SK-N-SH treated with all-trans-retinoic acid at 6 μM for 48 hours (cell line): ENCODE results near the gene PARD3B.

Experiments used
- ATAC-seq: fragments of 200-7000 bp; cut with Tn5 transposase; 3 replicates; pipeline ENCODE4 v1.9.1; 2020; ENCODE audit warnings: mild to moderate bottlenecking, moderate library complexity
- ARNTL ChIP-seq: fragments of 450-650 bp; formaldehyde crosslinking; IDR thresholded peaks from 2 replicates; pipeline ENCODE4 v1.5.0; 2020; ENCODE audit warnings: low read depth, mild to moderate bottlenecking, moderate library complexity, borderline replicate concordance
- BACH2 ChIP-seq: fragments of 250-450 bp; sonication (Bioruptor Pico); IDR thresholded peaks from 2 replicates; pipeline ENCODE4 v1.9.0; 2021; ENCODE audit warnings: mild to moderate bottlenecking, borderline replicate concordance
- CREB5 ChIP-seq: fragments of 250-450 bp; sonication (Bioruptor Pico); IDR thresholded peaks from 2 replicates; pipeline ENCODE4 v1.5.1; 2020; ENCODE audit warnings: low read depth, mild to moderate bottlenecking, moderate library complexity
- CSDC2 ChIP-seq: fragments of 250-450 bp; sonication (Bioruptor Pico); IDR thresholded peaks from 2 replicates; pipeline ENCODE4 v1.5.0; 2020; ENCODE audit warnings: mild to moderate bottlenecking, moderate library complexity
- CSRNP3 ChIP-seq: fragments of 250-450 bp; sonication (Bioruptor Pico); IDR thresholded peaks from 2 replicates; pipeline ENCODE4 v1.5.1; 2021; ENCODE audit warnings: mild to moderate bottlenecking, moderate library complexity
- ESRRG ChIP-seq: fragments of 250-450 bp; sonication (Bioruptor Pico); IDR thresholded peaks from 2 replicates; pipeline ENCODE4 v1.6.1; 2021; ENCODE audit warnings: mild to moderate bottlenecking
- GLIS3 ChIP-seq: fragments of 250-450 bp; sonication (Bioruptor Pico); IDR thresholded peaks from 2 replicates; pipeline ENCODE4 v1.5.0; 2020; ENCODE audit warnings: mild to moderate bottlenecking, moderate library complexity
- ISL1 ChIP-seq: fragments of 250-450 bp; sonication (Bioruptor Pico); IDR thresholded peaks from 2 replicates; pipeline ENCODE4 v2.1.2; 2022; ENCODE audit warnings: mild to moderate bottlenecking, moderate library complexity
- OSR1 ChIP-seq: fragments of 250-450 bp; sonication (Bioruptor Pico); IDR thresholded peaks from 2 replicates; pipeline ENCODE4 v1.8.0; 2022; ENCODE audit warnings: moderate library complexity, mild to moderate bottlenecking, inconsistent platforms
- PATZ1 ChIP-seq: fragments of 250-450 bp; sonication (Bioruptor Pico); IDR thresholded peaks from 2 replicates; pipeline ENCODE4 v1.8.0; 2020; ENCODE audit warnings: mild to moderate bottlenecking, moderate library complexity, borderline replicate concordance
- POU6F1 ChIP-seq: fragments of 250-450 bp; sonication (Bioruptor Pico); IDR thresholded peaks from 2 replicates; pipeline ENCODE4 v1.8.0; 2021; ENCODE audit warnings: low read depth, mild to moderate bottlenecking, moderate library complexity, borderline replicate concordance
- RARB ChIP-seq: fragments of 250-450 bp; sonication (Bioruptor Pico); IDR thresholded peaks from 2 replicates; pipeline ENCODE4 v1.8.0; 2021; ENCODE audit warnings: mild to moderate bottlenecking, moderate library complexity
- SNAI2 ChIP-seq: fragments of 250-450 bp; sonication (Bioruptor Pico); IDR thresholded peaks from 2 replicates; pipeline ENCODE4 v1.5.0; 2020; ENCODE audit warnings: mild to moderate bottlenecking, moderate library complexity
- TCF4 ChIP-seq: fragments of 250-450 bp; sonication (Bioruptor Pico); IDR thresholded peaks from 2 replicates; pipeline ENCODE4 v1.8.0; 2021; ENCODE audit warnings: mild to moderate bottlenecking, moderate library complexity, borderline replicate concordance
- TOX ChIP-seq: fragments of 250-450 bp; sonication (Bioruptor Pico); IDR thresholded peaks from 2 replicates; pipeline ENCODE4 v1.8.0; 2021; ENCODE audit warnings: mild to moderate bottlenecking, moderate library complexity, borderline replicate concordance
- TSHZ2 ChIP-seq: fragments of 250-450 bp; sonication (Bioruptor Pico); IDR thresholded peaks from 2 replicates; pipeline ENCODE4 v1.5.0; 2020; ENCODE audit warnings: mild to moderate bottlenecking, moderate library complexity
- ZC3H10 ChIP-seq: fragments of 250-450 bp; sonication (Bioruptor Pico); IDR thresholded peaks from 2 replicates; pipeline ENCODE4 v1.5.1; 2021; ENCODE audit warnings: mild to moderate bottlenecking, moderate library complexity
- ZFP3 ChIP-seq: fragments of 250-450 bp; sonication (Bioruptor Pico); IDR thresholded peaks from 2 replicates; pipeline ENCODE4 v1.5.0; 2020; ENCODE audit warnings: mild to moderate bottlenecking, moderate library complexity
- ZFP30 ChIP-seq: fragments of 450-650 bp; formaldehyde crosslinking; IDR thresholded peaks from 2 replicates; pipeline ENCODE4 v1.5.0; 2022; ENCODE audit warnings: mild to moderate bottlenecking, moderate library complexity
- ZNF565 ChIP-seq: fragments of 450-650 bp; formaldehyde crosslinking; conservative IDR thresholded peaks from 2 replicates; pipeline ENCODE4 v1.5.0; 2020; ENCODE audit warnings: low read depth, mild to moderate bottlenecking, moderate library complexity
- ZNF70 ChIP-seq: fragments of 450-650 bp; formaldehyde crosslinking; IDR thresholded peaks from 2 replicates; pipeline ENCODE4 v1.5.0; 2020; ENCODE audit warnings: mild to moderate bottlenecking, moderate library complexity
- ZNF8 ChIP-seq: fragments of 450-650 bp; formaldehyde crosslinking; IDR thresholded peaks from 2 replicates; pipeline ENCODE4 v1.5.0; 2020; ENCODE audit warnings: mild to moderate bottlenecking, moderate library complexity

The PARD3B gene

GRCh38 chr2:204898928-204899640 lies 353.8 kb downstream of the PARD3B start:
- TF ChIP-seq BACH2 (CRISPR knock-in tag) (no peak), ARNTL (CRISPR knock-in tag) (no peak), RARB (CRISPR knock-in tag) (no peak), ZC3H10 (CRISPR knock-in tag) (no peak), TOX (CRISPR knock-in tag) (no peak), CSRNP3 (CRISPR knock-in tag) (no peak), ISL1 (CRISPR knock-in tag) (no peak), OSR1 (CRISPR knock-in tag) (no peak), ZFP30 (CRISPR knock-in tag) (no peak), TSHZ2 (no peak), SNAI2 (no peak), GLIS3 (CRISPR knock-in tag) (no peak), PATZ1 (no peak), ZNF70 (CRISPR knock-in tag) (no peak), ZNF8 (CRISPR knock-in tag) (no peak), TCF4 (CRISPR knock-in tag) (no peak), ESRRG (CRISPR knock-in tag) (no peak), CSDC2 (CRISPR knock-in tag) (no peak), ZNF565 (no peak), ZFP3 (no peak)
- no peak for ATAC-seq

GRCh38 chr2:204899983-204900382 lies 354.7 kb downstream of the PARD3B start:
- no peak for ATAC-seq
- no peak for TF ChIP-seq SNAI2
- TF ChIP-seq TOX (CRISPR knock-in tag), result no peak
- no peak for TF ChIP-seq CSRNP3 (CRISPR knock-in tag)
- no peak for TF ChIP-seq OSR1 (CRISPR knock-in tag)
- no peak for TF ChIP-seq RARB (CRISPR knock-in tag)
- TF ChIP-seq POU6F1 (CRISPR knock-in tag), result no peak
- TF ChIP-seq ZNF565, result no peak
- no peak for TF ChIP-seq BACH2 (CRISPR knock-in tag)
- TF ChIP-seq ISL1 (CRISPR knock-in tag), result no peak
- TF ChIP-seq CREB5 (CRISPR knock-in tag), result no peak
